ENCODE data around the gene LSR.

GRCh38 chr19:35217649-35217990 is 31.2 kb upstream of the LSR start:
- TF ChIP-seq CTCF (IDR thresholded peaks at IDR 0.05): no peak
- TF ChIP-seq POLR2A (IDR thresholded peaks at IDR 0.05): no peak
